Hepatocyte (in vitro differentiated cells): ENCODE results near the gene SMG7. TPM values are rescaled to one million over a fixed set of nuclear protein-coding genes. Genes with fewer than 3 reads are reported as not detected.

Source experiments
- DNase-seq: peaks from one replicate; pipeline ENCODE4 v3.0.0-alpha.2; 2016; ENCODE audit warnings: low spot score
- H2AFZ ChIP-seq: fragments of 200-600 bp; sonication (generic); 2 replicates; pipeline ENCODE4 v1.6.0; 2016; ENCODE audit warnings: antibody characterized with exemption, mild to moderate bottlenecking
- H3K27ac ChIP-seq: fragments of 200-600 bp; sonication (generic); 2 replicates; pipeline ENCODE4 v1.5.1; 2016; ENCODE audit warnings: mild to moderate bottlenecking
- H3K27me3 ChIP-seq: fragments of 200-600 bp; sonication (generic); 2 replicates; pipeline ENCODE4 v1.6.1; 2016
- H3K36me3 ChIP-seq: fragments of 200-600 bp; sonication (generic); replicated peaks from 2 replicates; pipeline ENCODE4 v1.5.1; 2016; ENCODE audit warnings: low read depth; ENCODE audit not compliant: insufficient read depth
- H3K4me1 ChIP-seq: fragments of 200-600 bp; sonication (generic); 2 replicates; pipeline ENCODE4 v1.5.1; 2016; ENCODE audit warnings: mild to moderate bottlenecking, moderate library complexity; ENCODE audit not compliant: insufficient read depth
- H3K4me2 ChIP-seq: fragments of 200-600 bp; sonication (generic); 2 replicates; pipeline ENCODE4 v1.6.0; 2016
- H3K4me3 ChIP-seq: fragments of 200-600 bp; sonication (generic); 2 replicates; pipeline ENCODE4 v1.5.1; 2016; ENCODE audit warnings: mild to moderate bottlenecking
- H3K79me2 ChIP-seq: fragments of 200-600 bp; sonication (generic); 2 replicates; pipeline ENCODE4 v1.6.0; 2017; ENCODE audit warnings: mild to moderate bottlenecking
- H3K9me2 ChIP-seq: fragments of 200-600 bp; sonication (generic); replicated peaks from 2 replicates; pipeline ENCODE4 v1.6.0; 2017; ENCODE audit warnings: mild to moderate bottlenecking; ENCODE audit not compliant: insufficient read depth
- H3K9me3 ChIP-seq: fragments of 200-600 bp; sonication (generic); 2 replicates; pipeline ENCODE4 v1.5.1; 2016; ENCODE audit warnings: low read depth, mild to moderate bottlenecking
- H4K20me1 ChIP-seq: fragments of 200-600 bp; sonication (generic); 2 replicates; pipeline ENCODE4 v1.6.0; 2016; ENCODE audit warnings: mild to moderate bottlenecking; ENCODE audit not compliant: insufficient read depth, poor library complexity, severe bottlenecking
- CTCF ChIP-seq: fragments of 200-600 bp; sonication (generic); IDR thresholded peaks from 2 replicates; pipeline ENCODE4 v1.5.1; 2016; ENCODE audit warnings: antibody characterized with exemption, mild to moderate bottlenecking; ENCODE audit not compliant: poor library complexity
- EZH2 ChIP-seq: fragments of 200-600 bp; sonication (generic); IDR thresholded peaks from 2 replicates; pipeline ENCODE4 v1.6.1; 2016; ENCODE audit warnings: antibody characterized with exemption, mild to moderate bottlenecking, borderline replicate concordance
- EZH2phosphoT487 ChIP-seq: fragments of 200-600 bp; sonication (generic); IDR thresholded peaks from one replicate; pipeline ENCODE4 v1.6.1; 2018; ENCODE audit warnings: antibody characterized with exemption, mild to moderate bottlenecking, low read depth, moderate library complexity; ENCODE audit not compliant: unreplicated experiment, severe bottlenecking
- WGBS: methylation state at CpG from one replicate; pipeline ENCODE4 v1.1.6; 2016; ENCODE audit warnings: low lambda C conversion rate; ENCODE audit errors: missing lambda C conversion rate; 5-methylcytosine and 5-hydroxymethylcytosine counted together
- polyA plus RNA-seq: library from polyadenylated mRNA; unstranded; fragments of >200 nt; fragmentation: Nextera tagmentation; extraction: Ambion mirVana; gene quantifications from 2 replicates; pipeline ENCODE4 v1.2.1, GENCODE V29; 2016
- total RNA-seq: library from RNA; depleted of rRNA; stranded (reverse); fragments of >200 nt; gene quantifications from 2 replicates; pipeline ENCODE4 v1.2.3, GENCODE V29; 2014

Gene SMG7
- total and polyA plus RNA-seq, 2 experiments from 2014 or later = 28.1 to 39.5 TPM

- H3K27ac ChIP-seq = no peak overlapping the region
- peaks cover 10% of the 10 kb centered on the region for H3K4me1 ChIP-seq
- H2AFZ ChIP-seq = no peak overlapping the region
- no peak overlapping the region for H3K4me3 ChIP-seq
- H3K9me2 ChIP-seq = no peaks in the 10 kb centered on the region
- no peaks in the 10 kb centered on the region for H3K9me3 ChIP-seq
- TF ChIP-seq CTCF (no peak), EZH2 (no peak), EZH2phosphoT487 (no peak)
- no peaks in the 10 kb centered on the region for H3K27me3 ChIP-seq
- no peaks in the 10 kb centered on the region for H3K36me3 ChIP-seq
- peaks cover 99% of the 10 kb centered on the region for H3K79me2 ChIP-seq
- no peak for DNase-seq
- H4K20me1 ChIP-seq = peaks cover 87% of the 10 kb centered on the region
- no peak overlapping the region for H3K4me2 ChIP-seq
- WGBS = 94% methylated on average over 3 of the region's 3 CpGs
These were observed 5.9 kb downstream of the SMG7 start for GRCh38 chr1:183477986-183478781.

- Histone ChIP-seq H3K4me2 (no peak overlapping the region), H3K9me3 (no peaks in the 10 kb centered on the region), H4K20me1 (peaks cover 78% of the 10 kb centered on the region), H3K36me3 (no peaks in the 10 kb centered on the region), H3K9me2 (no peaks in the 10 kb centered on the region), H2AFZ (no peak overlapping the region), H3K4me1 (peaks cover 10% of the 10 kb centered on the region), H3K27ac (no peak overlapping the region), H3K4me3 (no peak overlapping the region), H3K27me3 (no peaks in the 10 kb centered on the region), H3K79me2 (peaks cover 99% of the 10 kb centered on the region)
- TF ChIP-seq CTCF = no peak
- TF ChIP-seq EZH2 = no peak
- TF ChIP-seq EZH2phosphoT487 = no peak
- WGBS = 91% methylated on average over 1 of the region's 1 CpG
- no peak for DNase-seq
These were observed 8.7 kb downstream of the SMG7 start for GRCh38 chr1:183480971-183481441.

- 74% methylated on average over 1 of the region's 1 CpG for WGBS
- H3K36me3 ChIP-seq = no peaks in the 10 kb centered on the region
- peaks cover 100% of the 10 kb centered on the region for H3K79me2 ChIP-seq
- TF ChIP-seq EZH2 = no peak
- no peak for TF ChIP-seq EZH2phosphoT487
- TF ChIP-seq CTCF = no peak
- no peak overlapping the region for H3K4me3 ChIP-seq
- peak overlapping the region; percentile 20 for H3K27ac ChIP-seq
- H2AFZ ChIP-seq = no peak overlapping the region
- H4K20me1 ChIP-seq = peaks cover 79% of the 10 kb centered on the region
- H3K9me2 ChIP-seq = no peaks in the 10 kb centered on the region
- no peak for DNase-seq
- peaks cover 10% of the 10 kb centered on the region for H3K4me1 ChIP-seq
- no peaks in the 10 kb centered on the region for H3K9me3 ChIP-seq
- peak overlapping the region; percentile 21 for H3K4me2 ChIP-seq
- H3K27me3 ChIP-seq = no peaks in the 10 kb centered on the region
These were observed 10.9 kb downstream of the SMG7 start for GRCh38 chr1:183483224-183483623.
